ENCODE data around the gene DCST2. TPM values are rescaled to one million over a fixed set of nuclear protein-coding genes. Genes with fewer than 3 reads are reported as not detected.

DCST2 gene
- not detected for total RNA-seq

GRCh38 chr1:155033524-155033923, at the start of gene DCST2, which contains the start of gene DCST1:
Gene DCST2, minus strand, starts transcription at chr1:155033781. Its CDS starts 80 bp downstream, at chr1:155033701.
Gene DCST1, plus strand, starts transcription at chr1:155033824. Its CDS starts 213 bp downstream, at chr1:155034037.
- Histone ChIP-seq H3K27ac (ENCODE audit: low read depth, low read length) (no peak within 1 kb of the TSS), H3K36me3 (ENCODE audit: control insufficient read depth in 3 of 3, insufficient read depth in 3 of 3, low read length in 3 of 3) (no peaks in the 10 kb centered on the region)

GRCh38 chr1:155083052-155083541, 49.5 kb upstream of the DCST2 start:
- Histone ChIP-seq H3K9ac (ENCODE audit: low read depth in 1 of 3, low read length in 3 of 3) (no peak overlapping the region), H3K4me1 (ENCODE audit: control insufficient read depth in 3 of 3, insufficient read depth in 3 of 3, low read length in 3 of 3) (peaks cover 46 to 59% (median 56%) of the 10 kb centered on the region in 3 donors), H3K27ac (ENCODE audit: low read depth, low read length) (no peak overlapping the region), H3K36me3 (ENCODE audit: control insufficient read depth in 3 of 3, insufficient read depth in 3 of 3, low read length in 3 of 3) (peaks cover 0 to 2% (median 0%) of the 10 kb centered on the region in 3 donors), H3K9me3 (ENCODE audit: control insufficient read depth in 3 of 3, low read length in 3 of 3) (no peaks in the 10 kb centered on the region), H3K4me3 (ENCODE audit: low read length in 3 of 3) (no peak overlapping the region), H3K27me3 (ENCODE audit: control insufficient read depth in 3 of 3, insufficient read depth in 3 of 3, low read length in 3 of 3) (peaks cover 53 to 57% (median 53%) of the 10 kb centered on the region in 3 donors)

More at GRCh38 chr1:155033524-155033923, at the start of gene DCST2, which contains the start of gene DCST1:
- no peaks in the 10 kb centered on the region for H3K9me3 ChIP-seq (ENCODE audit: control insufficient read depth in 3 of 3, low read length in 3 of 3)
- H3K4me3 ChIP-seq (ENCODE audit: low read length in 3 of 3) = no peak within 1 kb of the TSS
- peaks cover 0 to 2% (median 0%) of the 10 kb centered on the region in 3 donors for H3K27me3 ChIP-seq (ENCODE audit: control insufficient read depth in 3 of 3, insufficient read depth in 3 of 3, low read length in 3 of 3)
- H3K4me1 ChIP-seq (ENCODE audit: control insufficient read depth in 3 of 3, insufficient read depth in 3 of 3, low read length in 3 of 3) = peaks cover 2 to 8% (median 2%) of the 10 kb centered on the region in 3 donors
- H3K9ac ChIP-seq (ENCODE audit: low read depth in 1 of 3, low read length in 3 of 3) = no peak within 1 kb of the TSS

- H3K27ac ChIP-seq (ENCODE audit: low read depth, low read length) = no peak overlapping the region
- H3K9me3 ChIP-seq (ENCODE audit: control insufficient read depth in 3 of 3, low read length in 3 of 3) = no peaks in the 10 kb centered on the region
- peaks cover 53 to 57% (median 53%) of the 10 kb centered on the region in 3 donors for H3K27me3 ChIP-seq (ENCODE audit: control insufficient read depth in 3 of 3, insufficient read depth in 3 of 3, low read length in 3 of 3)
- no peak overlapping the region for H3K9ac ChIP-seq (ENCODE audit: low read depth in 1 of 3, low read length in 3 of 3)
- peaks cover 0 to 2% (median 0%) of the 10 kb centered on the region in 3 donors for H3K36me3 ChIP-seq (ENCODE audit: control insufficient read depth in 3 of 3, insufficient read depth in 3 of 3, low read length in 3 of 3)
- H3K4me1 ChIP-seq (ENCODE audit: control insufficient read depth in 3 of 3, insufficient read depth in 3 of 3, low read length in 3 of 3) = peaks cover 46 to 59% (median 56%) of the 10 kb centered on the region in 3 donors
- no peak overlapping the region for H3K4me3 ChIP-seq (ENCODE audit: low read length in 3 of 3)
These were observed 48.9 kb upstream of the DCST2 start for GRCh38 chr1:155082301-155083051.

- Histone ChIP-seq H3K27me3 (ENCODE audit: control insufficient read depth in 3 of 3, insufficient read depth in 3 of 3, low read length in 3 of 3) (peaks cover 53 to 57% (median 53%) of the 10 kb centered on the region in 3 donors), H3K4me3 (ENCODE audit: low read length in 3 of 3) (peak overlapping the region in 2 of 3 donors; percentile 21 to 52), H3K27ac (ENCODE audit: low read depth, low read length) (no peak overlapping the region), H3K9me3 (ENCODE audit: control insufficient read depth in 3 of 3, low read length in 3 of 3) (no peaks in the 10 kb centered on the region), H3K9ac (ENCODE audit: low read depth in 1 of 3, low read length in 3 of 3) (peak overlapping the region in 1 of 3 donors; percentile 8), H3K36me3 (ENCODE audit: control insufficient read depth in 3 of 3, insufficient read depth in 3 of 3, low read length in 3 of 3) (peaks cover 0 to under 1% (median 0%) of the 10 kb centered on the region in 3 donors), H3K4me1 (ENCODE audit: control insufficient read depth in 3 of 3, insufficient read depth in 3 of 3, low read length in 3 of 3) (peaks cover 46 to 59% (median 56%) of the 10 kb centered on the region in 3 donors)
These were observed 48.1 kb upstream of the DCST2 start for GRCh38 chr1:155081472-155082300.

GRCh38 chr1:155080312-155081228, 47.0 kb upstream of the DCST2 start:
- Histone ChIP-seq H3K27me3 (ENCODE audit: control insufficient read depth in 3 of 3, insufficient read depth in 3 of 3, low read length in 3 of 3) (peaks cover 53 to 57% (median 53%) of the 10 kb centered on the region in 3 donors), H3K27ac (ENCODE audit: low read depth, low read length) (no peak overlapping the region), H3K4me3 (ENCODE audit: low read length in 3 of 3) (peak overlapping the region in 1 of 3 donors; percentile 45), H3K9ac (ENCODE audit: low read depth in 1 of 3, low read length in 3 of 3) (no peak overlapping the region), H3K36me3 (ENCODE audit: control insufficient read depth in 3 of 3, insufficient read depth in 3 of 3, low read length in 3 of 3) (no peaks in the 10 kb centered on the region), H3K4me1 (ENCODE audit: control insufficient read depth in 3 of 3, insufficient read depth in 3 of 3, low read length in 3 of 3) (peaks cover 42 to 56% (median 50%) of the 10 kb centered on the region in 3 donors), H3K9me3 (ENCODE audit: control insufficient read depth in 3 of 3, low read length in 3 of 3) (no peaks in the 10 kb centered on the region)

- Histone ChIP-seq H3K36me3 (ENCODE audit: control insufficient read depth in 3 of 3, insufficient read depth in 3 of 3, low read length in 3 of 3) (no peaks in the 10 kb centered on the region), H3K27ac (ENCODE audit: low read depth, low read length) (no peak overlapping the region), H3K4me3 (ENCODE audit: low read length in 3 of 3) (peak overlapping the region; percentile 25 to 45 (median 31)), H3K9ac (ENCODE audit: low read depth in 1 of 3, low read length in 3 of 3) (peak overlapping the region in 2 of 3 donors; percentile 8 to 45), H3K27me3 (ENCODE audit: control insufficient read depth in 3 of 3, insufficient read depth in 3 of 3, low read length in 3 of 3) (peaks cover 53 to 57% (median 53%) of the 10 kb centered on the region in 3 donors), H3K9me3 (ENCODE audit: control insufficient read depth in 3 of 3, low read length in 3 of 3) (no peaks in the 10 kb centered on the region), H3K4me1 (ENCODE audit: control insufficient read depth in 3 of 3, insufficient read depth in 3 of 3, low read length in 3 of 3) (peaks cover 39 to 53% (median 44%) of the 10 kb centered on the region in 3 donors)
These were observed 46.1 kb upstream of the DCST2 start for GRCh38 chr1:155079487-155080311.

- no peaks in the 10 kb centered on the region for H3K9me3 ChIP-seq (ENCODE audit: control insufficient read depth in 3 of 3, low read length in 3 of 3)
- H3K9ac ChIP-seq (ENCODE audit: low read depth in 1 of 3, low read length in 3 of 3) = peak overlapping the region in 2 of 3 donors; percentile 8 to 45
- H3K27ac ChIP-seq (ENCODE audit: low read depth, low read length) = no peak overlapping the region
- H3K4me1 ChIP-seq (ENCODE audit: control insufficient read depth in 3 of 3, insufficient read depth in 3 of 3, low read length in 3 of 3) = peaks cover 35 to 48% (median 39%) of the 10 kb centered on the region in 3 donors
- H3K27me3 ChIP-seq (ENCODE audit: control insufficient read depth in 3 of 3, insufficient read depth in 3 of 3, low read length in 3 of 3) = peaks cover 48 to 52% (median 51%) of the 10 kb centered on the region in 3 donors
- peak overlapping the region in 2 of 3 donors; percentile 25 to 35 for H3K4me3 ChIP-seq (ENCODE audit: low read length in 3 of 3)
- no peaks in the 10 kb centered on the region for H3K36me3 ChIP-seq (ENCODE audit: control insufficient read depth in 3 of 3, insufficient read depth in 3 of 3, low read length in 3 of 3)
These were observed 45.6 kb upstream of the DCST2 start for GRCh38 chr1:155079210-155079486.

GRCh38 chr1:155078469-155079209, 45.1 kb upstream of the DCST2 start, which contains the start of gene EFNA3:
Gene EFNA3, plus strand, starts transcription at chr1:155078837. Its CDS starts 105 bp downstream, at chr1:155078942.
- H3K4me1 ChIP-seq (ENCODE audit: control insufficient read depth in 3 of 3, insufficient read depth in 3 of 3, low read length in 3 of 3) = peaks cover 33 to 46% (median 36%) of the 10 kb centered on the region in 3 donors
- H3K27ac ChIP-seq (ENCODE audit: low read depth, low read length) = no peak within 1 kb of the TSS

More at GRCh38 chr1:155078469-155079209, 45.1 kb upstream of the DCST2 start, which contains the start of gene EFNA3:
- H3K36me3 ChIP-seq (ENCODE audit: control insufficient read depth in 3 of 3, insufficient read depth in 3 of 3, low read length in 3 of 3) = no peaks in the 10 kb centered on the region
- H3K9me3 ChIP-seq (ENCODE audit: control insufficient read depth in 3 of 3, low read length in 3 of 3) = no peaks in the 10 kb centered on the region
- H3K27me3 ChIP-seq (ENCODE audit: control insufficient read depth in 3 of 3, insufficient read depth in 3 of 3, low read length in 3 of 3) = peaks cover 43 to 47% (median 46%) of the 10 kb centered on the region in 3 donors
- peak within 1 kb of the TSS; percentile 8 to 45 (median 33) for H3K9ac ChIP-seq (ENCODE audit: low read depth in 1 of 3, low read length in 3 of 3)
- H3K4me3 ChIP-seq (ENCODE audit: low read length in 3 of 3) = peak within 1 kb of the TSS; percentile 31 to 45 (median 31)

All from skeletal muscle tissue (tissue), 4 donors.